K562 (cell line): ENCODE results near the gene DCHS2. TPM values are rescaled to one million over a fixed set of nuclear protein-coding genes. Genes with fewer than 3 reads are reported as not detected.

Experiments
- ATAC-seq: fragments of 200-7000 bp; cut with Tn5 transposase; 3 replicates; pipeline ENCODE4 v1.9.1; 2020; ENCODE audit warnings: moderate library complexity
- BruUV-seq: library from RNA; stranded (reverse); fragments of 400-500 nt; replicated peaks from 2 replicates; lab custom pipeline; 2021; lab: Mats Ljungman, UMichigan
- CTCF ChIA-PET: fragments of 300-600 bp; formaldehyde crosslinking; extraction: SDS; loops from one replicate; lab custom pipeline; 2021; ENCODE audit warnings: low intra/inter-chr PET ratio; lab: Yijun Ruan, JAX
- POLR2A ChIA-PET: fragments of 300-600, 350-650 bp; sonication (Branson Sonifier 250); formaldehyde crosslinking; extraction: SDS; loops from one replicate; lab custom pipeline; 2021; ENCODE audit warnings: antibody characterized with exemption, inconsistent platforms; lab: Yijun Ruan, JAX
- DNase-seq, 4 experiments: peaks; one replicate each; pipeline versions ENCODE4 v3.0.0 to v3.0.0-alpha.2; 2011 to 2018; ENCODE audit warnings: low spot score in 3 of 4, mixed read lengths in 3 of 4; ENCODE audit errors: extremely low read depth in 1 of 4
- FAIRE-seq: peaks from 2 replicates; lab custom pipeline; 2011; peaks lifted over from hg19 to GRCh38; lab: Jason Lieb, UNC
- H2AFZ ChIP-seq: 2 replicates; pipeline ENCODE4 v1.6.0; 2011; ENCODE audit warnings: low read depth, low read length, control low read depth, inconsistent platforms
- H3K27ac ChIP-seq: fragments of 200-600 bp; 3 replicates; pipeline ENCODE4 v1.8.0; 2011; ENCODE audit warnings: low read depth, mild to moderate bottlenecking, control low read depth, inconsistent platforms, low read length, moderate library complexity, mixed read lengths; ENCODE audit errors: extremely low read depth
- H3K27me3 ChIP-seq, 2 experiments: fragments of 300-600 bp in 1 of 2; 2 replicates in 1 of 2; 3 replicates in 1 of 2; pipeline versions ENCODE4 v1.6.0 to v1.8.0; 2011; ENCODE audit warnings: inconsistent platforms in 2 of 2, low read length in 2 of 2, mild to moderate bottlenecking in 1 of 2, mixed read lengths in 1 of 2, moderate library complexity in 1 of 2; ENCODE audit not compliant: control insufficient read depth in 2 of 2, insufficient read depth in 2 of 2
- H3K36me3 ChIP-seq: fragments of 300-600 bp; 3 replicates; pipeline ENCODE4 v1.8.0; 2011; ENCODE audit warnings: mild to moderate bottlenecking, low read length, inconsistent platforms; ENCODE audit not compliant: control insufficient read depth, insufficient read depth
- H3K4me1 ChIP-seq, 2 experiments: fragments of 200-600 bp in 1 of 2; replicated peaks in 1 of 2; 2 replicates in 1 of 2; 3 replicates in 1 of 2; pipeline versions ENCODE4 v1.5.1 to v1.8.0; 2011; ENCODE audit warnings: inconsistent platforms in 2 of 2, low read length in 2 of 2, mild to moderate bottlenecking in 1 of 2, mixed read lengths in 1 of 2, moderate library complexity in 1 of 2; ENCODE audit not compliant: control insufficient read depth in 2 of 2, insufficient read depth in 2 of 2
- H3K4me2 ChIP-seq: 2 replicates; pipeline ENCODE4 v1.6.1; 2011; ENCODE audit warnings: low read length, control low read depth, inconsistent platforms, mixed read lengths; ENCODE audit not compliant: insufficient read depth
- H3K4me3 ChIP-seq: fragments of 200-600 bp; sonication (generic), shearing (Covaris generic); 2 replicates; pipeline ENCODE4 v1.5.1; 2016; ENCODE audit warnings: control low read depth, inconsistent platforms
- H3K79me2 ChIP-seq: fragments of 200-600 bp; 3 replicates; pipeline ENCODE4 v1.8.0; 2011; ENCODE audit warnings: low read length, inconsistent platforms; ENCODE audit not compliant: control insufficient read depth, insufficient read depth
- H3K9ac ChIP-seq, 2 experiments: 2 replicates each; pipeline versions ENCODE4 v1.6.0 to v1.6.1; 2011; ENCODE audit warnings: low read depth in 2 of 2, low read length in 2 of 2, control low read depth in 1 of 2, inconsistent platforms in 1 of 2, mild to moderate bottlenecking in 1 of 2, mixed read lengths in 1 of 2; ENCODE audit not compliant: insufficient read depth in 1 of 2
- H3K9me1 ChIP-seq: one replicate; pipeline ENCODE4 v1.6.0; 2011; ENCODE audit warnings: inconsistent platforms, mild to moderate bottlenecking, low read length, moderate library complexity; ENCODE audit not compliant: control insufficient read depth, insufficient read depth
- H3K9me3 ChIP-seq: replicated peaks from 2 replicates; pipeline ENCODE4 v1.5.1; 2011; ENCODE audit warnings: low read depth, low read length, inconsistent platforms; ENCODE audit not compliant: control insufficient read depth, insufficient read depth
- H4K20me1 ChIP-seq: replicated peaks from 2 replicates; pipeline ENCODE4 v1.6.1; 2011; ENCODE audit warnings: low read length, inconsistent platforms, mixed read lengths; ENCODE audit not compliant: control insufficient read depth, insufficient read depth
- BACH1 ChIP-seq: fragments of 200-800 bp; sonication (Bioruptor generic); IDR thresholded peaks from 2 replicates; pipeline ENCODE4 v1.6.1; 2016; ENCODE audit warnings: missing genetic modification characterization, missing compliant biosample characterization
- ELF2 ChIP-seq: fragments of 250-450 bp; sonication (Bioruptor Pico); IDR thresholded peaks from 2 replicates; pipeline ENCODE4 v1.5.0; 2021; ENCODE audit warnings: mild to moderate bottlenecking
- MTA2 ChIP-seq: fragments of 450-650 bp; IDR thresholded peaks from 2 replicates; pipeline ENCODE4 v1.6.1; 2016; ENCODE audit warnings: low read depth
- SMARCB1 ChIP-seq: IDR thresholded peaks from 2 replicates; pipeline ENCODE4 v1.6.1; 2011; ENCODE audit warnings: improper control_type of control experiment, low read depth; ENCODE audit not compliant: insufficient read length
- TCF7 ChIP-seq: sonication (generic); IDR thresholded peaks from 2 replicates; pipeline ENCODE4 v1.6.1; 2016; ENCODE audit warnings: antibody characterized with exemption, borderline replicate concordance
- ZNF224 ChIP-seq: sonication (generic); formaldehyde crosslinking; IDR thresholded peaks from 2 replicates; pipeline ENCODE4 v1.8.0; 2022; ENCODE audit warnings: mild to moderate bottlenecking, missing genetic modification reagents
- ZNF696 ChIP-seq: fragments of 250-450 bp; sonication (Bioruptor Pico); conservative IDR thresholded peaks from 2 replicates; pipeline ENCODE4 v1.4.0; 2020; ENCODE audit warnings: mild to moderate bottlenecking, moderate library complexity
- WGBS: fragments of 100-300 bp; shearing (Covaris generic); methylation state at CpG from one replicate; pipeline ENCODE4 v1.1.6; 2016; ENCODE audit warnings: low coverage, mixed read lengths; ENCODE audit not compliant: insufficient coverage; ENCODE audit errors: missing lambda C conversion rate; 5-methylcytosine and 5-hydroxymethylcytosine counted together
- in situ Hi-C: fragments of 300-500 bp; cut with MboI; formaldehyde crosslinking; loops from 4 replicates; pipeline ENCODE4 v1.15.0; 2018; ENCODE audit warnings: inconsistent platforms, mixed read lengths
- intact Hi-C: fragments of 100-400 bp; cut with micrococcal nuclease; formaldehyde crosslinking; loops from 2 replicates; pipeline ENCODE4 v1.14.2; 2022
- polyA plus RNA-seq, 8 experiments: library from polyadenylated mRNA; depleted of rRNA in 4 of 8; stranded (reverse) in 5 of 8; unstranded in 3 of 8; fragments of >200 nt; fragmentation: Nextera tagmentation in 2 of 8; fragmentation: Illumina TruSeq in 1 of 8; extraction: Ambion mirVana in 2 of 8; extraction: Trizol in 1 of 8; gene quantifications; 2 replicates each; pipeline versions ENCODE4 v1.2.1 to v1.2.3, GENCODE V29; 2011 to 2014; ENCODE audit warnings: inconsistent platforms in 1 of 8, missing spikeins in 1 of 8
- total RNA-seq, 7 experiments: library from RNA; depleted of rRNA in 6 of 7; stranded (reverse); fragments of >200 nt in 6 of 7; fragmentation: Illumina TruSeq in 2 of 7; extraction: Trizol in 2 of 7; gene quantifications; 2 replicates each; pipeline versions ENCODE4 v1.2.1 to v1.2.3, GENCODE V29; 2011 to 2021; ENCODE audit warnings: low replicate concordance in 1 of 7
- TF ChIP-seq, protein P1 (sequence below): fragments of 450-650 bp; formaldehyde crosslinking; IDR thresholded peaks from 2 replicates; pipeline ENCODE4 v1.4.0; 2020; ENCODE audit warnings: mild to moderate bottlenecking, moderate library complexity
- TF ChIP-seq, protein P2 (sequence below): fragments of 250-450 bp; sonication (Bioruptor Pico); IDR thresholded peaks from 2 replicates; pipeline ENCODE4 v1.6.1; 2021; ENCODE audit warnings: mild to moderate bottlenecking
- TF ChIP-seq, protein P3 (sequence below): fragments of 450-650 bp; formaldehyde crosslinking; conservative IDR thresholded peaks from 2 replicates; pipeline ENCODE4 v1.4.0; 2022; ENCODE audit warnings: mild to moderate bottlenecking, missing genetic modification characterization
- TF ChIP-seq, protein P4 (sequence below): sonication (generic); formaldehyde crosslinking; IDR thresholded peaks from 2 replicates; pipeline ENCODE4 v1.8.0; 2023; ENCODE audit warnings: mild to moderate bottlenecking, missing genetic modification reagents

Gene DCHS2
- total and polyA plus RNA-seq, 9 of the 15 experiments (the other 6 are each of a cell fraction or from before 2014, with no cell fraction given), result 0.49 to 7.1 (median 5.3) TPM

- TF ChIP-seq, protein P1, sequence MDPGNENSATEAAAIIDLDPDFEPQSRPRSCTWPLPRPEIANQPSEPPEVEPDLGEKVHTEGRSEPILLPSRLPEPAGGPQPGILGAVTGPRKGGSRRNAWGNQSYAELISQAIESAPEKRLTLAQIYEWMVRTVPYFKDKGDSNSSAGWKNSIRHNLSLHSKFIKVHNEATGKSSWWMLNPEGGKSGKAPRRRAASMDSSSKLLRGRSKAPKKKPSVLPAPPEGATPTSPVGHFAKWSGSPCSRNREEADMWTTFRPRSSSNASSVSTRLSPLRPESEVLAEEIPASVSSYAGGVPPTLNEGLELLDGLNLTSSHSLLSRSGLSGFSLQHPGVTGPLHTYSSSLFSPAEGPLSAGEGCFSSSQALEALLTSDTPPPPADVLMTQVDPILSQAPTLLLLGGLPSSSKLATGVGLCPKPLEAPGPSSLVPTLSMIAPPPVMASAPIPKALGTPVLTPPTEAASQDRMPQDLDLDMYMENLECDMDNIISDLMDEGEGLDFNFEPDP (CRISPR knock-in tag), result no peak
- TF ChIP-seq ELF2 (CRISPR knock-in tag), result no peak
- TF ChIP-seq, protein P2, sequence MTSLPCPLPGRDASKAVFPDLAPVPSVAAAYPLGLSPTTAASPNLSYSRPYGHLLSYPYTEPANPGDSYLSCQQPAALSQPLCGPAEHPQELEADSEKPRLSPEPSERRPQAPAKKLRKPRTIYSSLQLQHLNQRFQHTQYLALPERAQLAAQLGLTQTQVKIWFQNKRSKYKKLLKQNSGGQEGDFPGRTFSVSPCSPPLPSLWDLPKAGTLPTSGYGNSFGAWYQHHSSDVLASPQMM (CRISPR knock-in tag), result no peak
- no peak for TF ChIP-seq ZNF696
These were observed 20.6 kb downstream of the DCHS2 start (continued) for GRCh38 chr4:154471032-154471431.

- no peak for TF ChIP-seq SMARCB1
- TF ChIP-seq ZNF224 (CRISPR knock-in tag), result no peak
- no peak for TF ChIP-seq TCF7
- no peak for TF ChIP-seq BACH1
- TF ChIP-seq, protein P3, sequence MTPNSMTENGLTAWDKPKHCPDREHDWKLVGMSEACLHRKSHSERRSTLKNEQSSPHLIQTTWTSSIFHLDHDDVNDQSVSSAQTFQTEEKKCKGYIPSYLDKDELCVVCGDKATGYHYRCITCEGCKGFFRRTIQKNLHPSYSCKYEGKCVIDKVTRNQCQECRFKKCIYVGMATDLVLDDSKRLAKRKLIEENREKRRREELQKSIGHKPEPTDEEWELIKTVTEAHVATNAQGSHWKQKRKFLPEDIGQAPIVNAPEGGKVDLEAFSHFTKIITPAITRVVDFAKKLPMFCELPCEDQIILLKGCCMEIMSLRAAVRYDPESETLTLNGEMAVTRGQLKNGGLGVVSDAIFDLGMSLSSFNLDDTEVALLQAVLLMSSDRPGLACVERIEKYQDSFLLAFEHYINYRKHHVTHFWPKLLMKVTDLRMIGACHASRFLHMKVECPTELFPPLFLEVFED (CRISPR knock-in tag), result no peak
- TF ChIP-seq MTA2, result no peak
- TF ChIP-seq, protein P4, sequence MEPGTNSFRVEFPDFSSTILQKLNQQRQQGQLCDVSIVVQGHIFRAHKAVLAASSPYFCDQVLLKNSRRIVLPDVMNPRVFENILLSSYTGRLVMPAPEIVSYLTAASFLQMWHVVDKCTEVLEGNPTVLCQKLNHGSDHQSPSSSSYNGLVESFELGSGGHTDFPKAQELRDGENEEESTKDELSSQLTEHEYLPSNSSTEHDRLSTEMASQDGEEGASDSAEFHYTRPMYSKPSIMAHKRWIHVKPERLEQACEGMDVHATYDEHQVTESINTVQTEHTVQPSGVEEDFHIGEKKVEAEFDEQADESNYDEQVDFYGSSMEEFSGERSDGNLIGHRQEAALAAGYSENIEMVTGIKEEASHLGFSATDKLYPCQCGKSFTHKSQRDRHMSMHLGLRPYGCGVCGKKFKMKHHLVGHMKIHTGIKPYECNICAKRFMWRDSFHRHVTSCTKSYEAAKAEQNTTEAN, result no peak
- TF ChIP-seq, all 486 proteins: peak for 0
- H4K20me1 ChIP-seq, result no peaks in the 10 kb centered on the region
- no peaks in the 10 kb centered on the region for H3K27me3 ChIP-seq
- no peak for FAIRE-seq
- no peak overlapping the region for H3K27ac ChIP-seq
- H3K4me3 ChIP-seq, result no peak overlapping the region
- no peak overlapping the region for H3K9ac ChIP-seq
- BruUV-seq, result no TSS peak
- ChIA-PET POLR2A (no interaction called here), CTCF (no interaction called here)
- intact Hi-C loops (no loop called here), in situ Hi-C loops (no loop called here)
- no peaks in the 10 kb centered on the region for H3K9me1 ChIP-seq
- no peak overlapping the region for H3K4me2 ChIP-seq
- WGBS, result 71% methylated on average over 1 of the region's 1 CpG
- peaks cover 16% of the 10 kb centered on the region for H3K79me2 ChIP-seq
- ATAC-seq, result no peak
- DNase-seq, result no peak
- no peak overlapping the region for H2AFZ ChIP-seq
- no peaks in the 10 kb centered on the region for H3K9me3 ChIP-seq
- H3K4me1 ChIP-seq, result peaks cover 0 to 25% of the 10 kb centered on the region in 2 experiments
- no peaks in the 10 kb centered on the region for H3K36me3 ChIP-seq
These were observed 23.7 kb downstream of the DCHS2 start for GRCh38 chr4:154467886-154468285.
